ENCODE results near the gene NRXN3. TPM values are rescaled to one million over a fixed set of nuclear protein-coding genes. Genes with fewer than 3 reads are reported as not detected.

The NRXN3 gene
- total and polyA plus RNA-seq, 4 donors: 0.07 to 1.2 (median 0.23) TPM

DNA sequence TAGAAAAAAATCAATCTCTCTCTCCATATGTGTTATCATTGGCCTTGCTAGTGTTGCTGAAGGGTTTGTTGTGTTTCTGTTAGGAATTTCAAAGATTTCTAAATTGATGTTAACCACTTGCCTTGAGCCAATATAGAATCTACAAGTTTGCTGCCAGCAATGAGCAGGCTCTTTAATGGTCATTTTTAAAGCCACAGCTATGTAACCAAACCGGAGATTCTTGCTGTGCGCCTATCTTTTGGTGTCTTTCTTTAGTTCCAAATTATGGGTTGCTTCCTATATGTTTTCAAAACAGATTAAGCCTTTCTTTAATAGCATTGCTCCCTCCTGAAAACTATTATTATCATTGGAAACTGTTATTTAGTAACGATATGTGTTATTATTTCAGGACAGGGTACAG, 1495.4 kb downstream of the NRXN3 start:
- Histone ChIP-seq H3K9me3 (ENCODE audit: control insufficient read depth in 4 of 4, low read length in 3 of 4) (no peaks in the 10 kb centered on the region), H3K4me3 (ENCODE audit: low read depth in 1 of 3, low read length in 3 of 3) (no peak overlapping the region), H3K4me1 (ENCODE audit: control insufficient read depth in 4 of 4, insufficient read depth in 4 of 4, low read length in 3 of 4) (no peaks in the 10 kb centered on the region), H3K27me3 (ENCODE audit: control insufficient read depth in 4 of 4, insufficient read depth in 4 of 4, low read length in 3 of 4) (no peaks in the 10 kb centered on the region), H3K27ac (ENCODE audit: low read depth in 1 of 2, low read length in 2 of 2) (no peak overlapping the region), H3K36me3 (ENCODE audit: control insufficient read depth in 4 of 4, insufficient read depth in 3 of 4, low read depth in 1 of 4, low read length in 3 of 4) (no peaks in the 10 kb centered on the region), H3K9ac (ENCODE audit: low read depth in 1 of 2, low read length in 2 of 2) (no peak overlapping the region)
- DNase-seq (ENCODE audit: low spot score): no peak
- TF ChIP-seq HNF4G (IDR thresholded peaks at IDR 0.05): no peak
- no peak for TF ChIP-seq HNF4A (conservative IDR thresholded peaks at IDR 0.05)
- TF ChIP-seq FOXA1 (IDR thresholded peaks at IDR 0.05): no peak
- no peak for TF ChIP-seq EGR1 (IDR thresholded peaks at IDR 0.05; ENCODE audit: low read depth in 2 of 2)
- TF ChIP-seq SP1 (IDR thresholded peaks at IDR 0.05): no peak
- TF ChIP-seq JUND (IDR thresholded peaks at IDR 0.05): no peak
- TF ChIP-seq, protein P1, sequence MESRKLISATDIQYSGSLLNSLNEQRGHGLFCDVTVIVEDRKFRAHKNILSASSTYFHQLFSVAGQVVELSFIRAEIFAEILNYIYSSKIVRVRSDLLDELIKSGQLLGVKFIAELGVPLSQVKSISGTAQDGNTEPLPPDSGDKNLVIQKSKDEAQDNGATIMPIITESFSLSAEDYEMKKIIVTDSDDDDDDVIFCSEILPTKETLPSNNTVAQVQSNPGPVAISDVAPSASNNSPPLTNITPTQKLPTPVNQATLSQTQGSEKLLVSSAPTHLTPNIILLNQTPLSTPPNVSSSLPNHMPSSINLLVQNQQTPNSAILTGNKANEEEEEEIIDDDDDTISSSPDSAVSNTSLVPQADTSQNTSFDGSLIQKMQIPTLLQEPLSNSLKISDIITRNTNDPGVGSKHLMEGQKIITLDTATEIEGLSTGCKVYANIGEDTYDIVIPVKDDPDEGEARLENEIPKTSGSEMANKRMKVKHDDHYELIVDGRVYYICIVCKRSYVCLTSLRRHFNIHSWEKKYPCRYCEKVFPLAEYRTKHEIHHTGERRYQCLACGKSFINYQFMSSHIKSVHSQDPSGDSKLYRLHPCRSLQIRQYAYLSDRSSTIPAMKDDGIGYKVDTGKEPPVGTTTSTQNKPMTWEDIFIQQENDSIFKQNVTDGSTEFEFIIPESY (IDR thresholded peaks at IDR 0.05): no peak
- no peak for TF ChIP-seq NR2F2 (IDR thresholded peaks at IDR 0.05)
- no peak for TF ChIP-seq GABPA (IDR thresholded peaks at IDR 0.05 in 1 of 2, conservative IDR thresholded peaks at IDR 0.05 in 1 of 2)
- TF ChIP-seq RAD21 (IDR thresholded peaks at IDR 0.05): no peak
- WGBS: 86% methylated on average over 3 of the region's 3 CpGs

DNA sequence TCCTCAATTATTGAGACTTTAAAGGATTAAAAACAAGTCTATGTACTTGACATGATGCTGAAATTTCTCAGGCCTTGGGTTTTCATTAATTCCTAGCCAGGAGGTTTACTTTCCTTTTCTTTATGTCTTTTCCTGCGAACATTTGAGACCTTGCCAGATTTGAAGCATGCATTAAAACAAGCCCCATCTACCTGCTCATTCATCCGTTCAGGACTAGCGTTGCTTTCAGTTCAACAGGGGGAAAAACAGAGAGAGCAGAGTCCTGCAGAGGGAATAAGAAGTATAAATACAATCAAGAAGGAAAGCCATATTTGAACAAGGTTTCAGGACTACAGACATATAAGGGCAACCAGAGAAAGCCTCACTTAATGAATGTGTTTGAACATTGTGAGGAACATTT, 1498.8 kb downstream of the NRXN3 start:
- no peaks in the 10 kb centered on the region for H3K9me3 ChIP-seq (ENCODE audit: control insufficient read depth in 4 of 4, low read length in 3 of 4)
- H3K27me3 ChIP-seq (ENCODE audit: control insufficient read depth in 4 of 4, insufficient read depth in 4 of 4, low read length in 3 of 4): no peaks in the 10 kb centered on the region
- H3K27ac ChIP-seq (ENCODE audit: low read depth in 1 of 2, low read length in 2 of 2): no peak overlapping the region
- no peaks in the 10 kb centered on the region for H3K4me1 ChIP-seq (ENCODE audit: control insufficient read depth in 4 of 4, insufficient read depth in 4 of 4, low read length in 3 of 4)
- no peak overlapping the region for H3K4me3 ChIP-seq (ENCODE audit: low read depth in 1 of 3, low read length in 3 of 3)
- no peak for TF ChIP-seq TAF1 (conservative IDR thresholded peaks at IDR 0.05)
- no peak for TF ChIP-seq CTCF (IDR thresholded peaks at IDR 0.05; ENCODE audit: low read depth, low read length, missing input control)
- no peak for TF ChIP-seq FOXA2 (IDR thresholded peaks at IDR 0.05)
- no peak for TF ChIP-seq FOXA1 (IDR thresholded peaks at IDR 0.05)
- no peak for TF ChIP-seq YY1 (IDR thresholded peaks at IDR 0.05)
- TF ChIP-seq REST (IDR thresholded peaks at IDR 0.05): no peak
- no peak for TF ChIP-seq EGR1 (IDR thresholded peaks at IDR 0.05; ENCODE audit: low read depth in 2 of 2)
- no peak for TF ChIP-seq RXRA (IDR thresholded peaks at IDR 0.05)
- TF ChIP-seq HNF4A (conservative IDR thresholded peaks at IDR 0.05): no peak
- TF ChIP-seq RAD21 (IDR thresholded peaks at IDR 0.05): no peak
- TF ChIP-seq, protein P2, sequence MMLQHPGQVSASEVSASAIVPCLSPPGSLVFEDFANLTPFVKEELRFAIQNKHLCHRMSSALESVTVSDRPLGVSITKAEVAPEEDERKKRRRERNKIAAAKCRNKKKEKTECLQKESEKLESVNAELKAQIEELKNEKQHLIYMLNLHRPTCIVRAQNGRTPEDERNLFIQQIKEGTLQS (IDR thresholded peaks at IDR 0.05): no peak
- TF ChIP-seq JUND (IDR thresholded peaks at IDR 0.05): no peak
- no peak for TF ChIP-seq HNF4G (IDR thresholded peaks at IDR 0.05)
- no peak for TF ChIP-seq NR2F2 (IDR thresholded peaks at IDR 0.05)
- TF ChIP-seq, protein P3, sequence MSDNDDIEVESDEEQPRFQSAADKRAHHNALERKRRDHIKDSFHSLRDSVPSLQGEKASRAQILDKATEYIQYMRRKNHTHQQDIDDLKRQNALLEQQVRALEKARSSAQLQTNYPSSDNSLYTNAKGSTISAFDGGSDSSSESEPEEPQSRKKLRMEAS (IDR thresholded peaks at IDR 0.05): no peak
- no peak for TF ChIP-seq SP1 (IDR thresholded peaks at IDR 0.05)
- TF ChIP-seq, protein P1 (IDR thresholded peaks at IDR 0.05): no peak
- H3K36me3 ChIP-seq (ENCODE audit: control insufficient read depth in 4 of 4, insufficient read depth in 3 of 4, low read depth in 1 of 4, low read length in 3 of 4): no peaks in the 10 kb centered on the region
- no peak for DNase-seq (ENCODE audit: low spot score)
- H3K9ac ChIP-seq (ENCODE audit: low read depth in 1 of 2, low read length in 2 of 2): no peak overlapping the region
- 83% methylated on average over 3 of the region's 3 CpGs for WGBS
